HG02973 (cell line): ENCODE results near the gene NPPC.

Source experiments
- ATAC-seq: cut with Tn5 transposase; IDR thresholded peaks from one replicate; pipeline ENCODE4 v1.9.1; 2021; ENCODE audit warnings: moderate library complexity; ENCODE audit not compliant: unreplicated experiment

The NPPC gene

GRCh38 chr2:231935815-231936214 lies 9.6 kb upstream of the NPPC start:
- ATAC-seq = no peak

- no peak for ATAC-seq
Observed at GRCh38 chr2:231935207-231935524, 9.0 kb upstream of the NPPC start.

- ATAC-seq = no peak
Observed at GRCh38 chr2:231934441-231935206, 8.4 kb upstream of the NPPC start.

GRCh38 chr2:231933916-231934401 lies 7.8 kb upstream of the NPPC start:
- no peak for ATAC-seq

GRCh38 chr2:231932985-231933915 lies 7.1 kb upstream of the NPPC start:
- no peak for ATAC-seq

DNA sequence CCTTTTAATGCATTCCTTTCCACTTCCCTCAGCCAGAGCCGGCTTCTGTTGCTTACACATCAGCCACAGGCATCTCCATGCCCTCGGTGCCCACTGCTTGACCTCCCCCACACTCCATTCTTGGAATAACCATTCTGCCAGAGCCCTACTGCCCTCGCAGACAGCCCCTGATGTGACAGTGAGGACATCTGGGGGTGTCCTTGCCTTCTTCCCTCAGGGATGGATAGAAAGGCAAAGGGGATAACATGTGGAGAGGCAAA lies 6.4 kb upstream of the NPPC start:
- ATAC-seq = no peak

DNA sequence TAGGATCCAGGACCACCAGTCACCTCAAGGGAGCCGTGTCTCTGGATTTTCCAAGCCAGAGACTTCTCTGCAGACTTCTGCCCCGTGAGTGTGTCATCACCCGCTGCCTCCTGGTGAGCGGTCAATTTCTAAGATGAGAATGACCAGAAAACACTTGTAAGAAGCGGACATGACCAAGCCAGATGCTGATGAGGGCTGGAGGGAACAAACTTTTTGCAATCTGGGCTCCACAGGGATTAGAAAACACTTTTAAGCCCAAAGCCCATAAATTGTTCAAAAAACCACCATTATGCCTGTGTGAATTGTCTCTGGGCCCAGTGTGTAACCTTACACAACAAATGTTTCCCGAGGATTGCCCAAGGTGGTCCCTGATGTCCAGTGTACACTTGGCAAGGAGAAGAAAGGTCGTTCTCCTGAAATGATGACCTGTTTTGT lies 5.3 kb upstream of the NPPC start:
- no peak for ATAC-seq

DNA sequence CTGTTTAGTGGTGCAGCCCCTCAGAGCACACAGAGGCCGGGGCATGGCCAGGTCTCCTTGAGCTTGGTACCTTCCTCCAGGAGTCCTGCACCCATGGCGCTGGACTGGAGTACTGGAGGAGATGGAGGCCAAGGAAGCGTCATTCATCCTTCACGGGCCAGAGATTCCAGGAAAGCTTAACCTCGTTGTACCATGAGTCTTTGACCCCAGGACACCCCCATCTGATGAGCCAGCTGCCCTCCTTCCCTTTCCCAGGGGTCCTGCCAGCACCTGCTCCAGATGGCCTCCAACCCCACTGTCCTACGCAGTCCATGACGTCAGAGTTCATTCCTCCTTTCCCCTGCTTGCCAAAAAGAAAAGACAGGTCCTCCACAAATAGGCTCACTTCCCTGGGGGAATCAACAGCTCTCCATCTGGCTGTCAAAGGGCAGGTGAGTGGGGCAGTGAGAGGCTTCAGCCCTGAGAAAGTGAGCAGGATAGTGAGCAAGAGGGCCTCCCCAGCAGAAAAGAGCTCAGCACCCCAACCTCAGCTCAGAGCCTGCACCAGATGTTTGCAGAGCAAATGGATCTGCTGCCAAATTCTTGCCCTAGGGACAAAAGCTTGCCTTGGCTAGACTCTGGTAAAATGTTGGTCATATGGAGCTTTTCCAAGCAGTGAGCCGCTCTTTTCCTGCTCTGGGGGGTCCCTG lies 4.5 kb upstream of the NPPC start:
- no peak for ATAC-seq

DNA sequence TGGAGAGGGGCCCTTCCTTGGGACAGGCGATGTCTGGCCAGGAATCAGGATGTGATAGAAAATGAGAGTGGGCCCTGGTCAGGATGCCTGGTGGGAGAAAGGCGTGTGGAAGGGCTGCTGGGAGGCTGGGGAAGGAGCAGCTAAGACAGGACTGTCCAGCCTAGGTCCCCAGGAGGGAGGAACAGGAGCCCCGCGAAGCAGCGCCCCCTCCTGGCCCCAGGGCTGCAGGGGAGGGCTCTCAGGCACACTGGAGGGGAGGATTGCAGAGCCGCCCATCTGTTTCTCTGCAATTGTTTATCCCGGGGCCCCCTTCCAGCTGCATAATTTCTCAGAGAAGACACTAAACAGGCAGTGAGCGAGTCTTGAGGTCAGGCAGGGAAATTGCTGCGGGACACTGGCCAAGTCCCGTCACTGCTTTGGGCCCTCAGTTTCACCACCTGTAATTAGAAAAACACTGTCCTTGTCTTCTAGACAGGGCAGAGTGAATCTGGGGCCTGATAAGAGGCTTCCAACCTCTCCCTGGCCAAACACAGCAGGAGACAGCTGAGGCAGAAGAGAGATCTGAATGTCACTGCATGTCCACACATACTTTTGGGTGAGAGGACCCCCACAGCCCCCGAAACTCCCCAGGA lies 3.9 kb upstream of the NPPC start:
- ATAC-seq = no peak

GRCh38 chr2:231928901-231929725 lies 2.9 kb upstream of the NPPC start:
- ATAC-seq = no peak

GRCh38 chr2:231928481-231928880 lies 2.3 kb upstream of the NPPC start:
- no peak for ATAC-seq

- ATAC-seq = no peak
Observed at GRCh38 chr2:231927566-231927890, 1.3 kb upstream of the NPPC start.

- no peak for ATAC-seq
Observed at GRCh38 chr2:231926761-231927565, 767 bp upstream of the NPPC start.

DNA sequence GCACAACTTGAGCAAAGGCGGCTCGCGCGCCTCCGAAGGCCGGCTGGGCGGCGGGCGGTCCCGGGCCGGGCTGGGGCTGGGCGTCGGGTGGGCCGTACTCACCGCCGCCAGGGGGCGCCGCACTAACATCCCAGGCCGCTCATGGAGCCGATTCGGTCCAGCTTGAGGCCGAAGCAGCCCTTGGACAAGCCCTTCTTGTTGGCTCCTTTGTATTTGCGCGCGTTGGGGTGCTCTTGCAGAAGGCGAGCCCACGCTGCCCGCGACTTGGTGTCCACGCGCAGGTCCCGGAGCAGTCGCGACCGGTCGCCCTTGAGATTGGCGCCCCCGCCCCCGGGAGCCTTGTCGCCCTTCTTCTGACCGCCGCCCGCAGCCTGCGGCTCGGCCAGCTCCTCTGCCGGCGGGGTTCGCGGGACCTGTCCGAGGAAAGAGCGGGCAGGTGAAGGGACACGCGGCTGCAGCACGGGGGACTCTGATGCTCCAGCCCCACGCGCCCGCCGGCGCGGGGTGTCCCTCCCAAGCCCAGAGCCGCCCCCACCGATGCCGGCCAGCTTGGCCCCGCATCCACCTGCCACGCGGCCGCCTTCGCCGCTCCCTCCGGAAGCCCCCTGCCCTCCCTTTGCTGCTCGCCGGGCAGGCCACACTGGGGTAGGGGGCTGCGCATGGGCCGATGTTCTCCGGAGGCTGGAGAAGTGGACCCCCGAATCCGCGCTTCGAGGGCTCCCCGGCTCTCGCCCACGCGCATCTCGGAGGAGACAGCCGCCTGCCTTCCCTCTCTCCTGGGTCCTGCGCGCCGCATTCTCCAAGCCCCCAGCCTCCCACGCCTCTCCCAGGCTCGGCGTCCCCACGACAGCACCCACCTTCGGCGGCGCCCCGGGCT lies 655 bp downstream of the NPPC start:
- no peak for ATAC-seq

DNA sequence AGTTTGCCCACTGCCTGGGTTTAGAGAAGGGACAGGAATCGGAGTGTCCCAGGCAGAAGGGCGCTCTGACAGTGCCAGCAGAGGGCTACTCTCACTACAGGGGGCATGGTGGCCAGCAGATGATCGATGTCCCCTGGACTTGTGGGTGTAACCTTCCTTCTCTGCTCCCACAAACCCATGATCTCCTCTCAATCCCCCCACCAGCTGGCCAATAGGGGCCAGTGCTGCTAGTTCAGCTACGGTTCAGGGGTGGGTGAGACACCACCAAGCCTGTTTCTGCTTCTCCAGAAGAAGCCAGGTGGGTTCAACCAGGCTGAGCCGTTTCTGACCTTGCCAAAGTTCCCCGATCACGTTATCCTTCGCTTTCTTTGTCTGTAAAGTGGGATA lies 1.3 kb downstream of the NPPC start:
- no peak for ATAC-seq

DNA sequence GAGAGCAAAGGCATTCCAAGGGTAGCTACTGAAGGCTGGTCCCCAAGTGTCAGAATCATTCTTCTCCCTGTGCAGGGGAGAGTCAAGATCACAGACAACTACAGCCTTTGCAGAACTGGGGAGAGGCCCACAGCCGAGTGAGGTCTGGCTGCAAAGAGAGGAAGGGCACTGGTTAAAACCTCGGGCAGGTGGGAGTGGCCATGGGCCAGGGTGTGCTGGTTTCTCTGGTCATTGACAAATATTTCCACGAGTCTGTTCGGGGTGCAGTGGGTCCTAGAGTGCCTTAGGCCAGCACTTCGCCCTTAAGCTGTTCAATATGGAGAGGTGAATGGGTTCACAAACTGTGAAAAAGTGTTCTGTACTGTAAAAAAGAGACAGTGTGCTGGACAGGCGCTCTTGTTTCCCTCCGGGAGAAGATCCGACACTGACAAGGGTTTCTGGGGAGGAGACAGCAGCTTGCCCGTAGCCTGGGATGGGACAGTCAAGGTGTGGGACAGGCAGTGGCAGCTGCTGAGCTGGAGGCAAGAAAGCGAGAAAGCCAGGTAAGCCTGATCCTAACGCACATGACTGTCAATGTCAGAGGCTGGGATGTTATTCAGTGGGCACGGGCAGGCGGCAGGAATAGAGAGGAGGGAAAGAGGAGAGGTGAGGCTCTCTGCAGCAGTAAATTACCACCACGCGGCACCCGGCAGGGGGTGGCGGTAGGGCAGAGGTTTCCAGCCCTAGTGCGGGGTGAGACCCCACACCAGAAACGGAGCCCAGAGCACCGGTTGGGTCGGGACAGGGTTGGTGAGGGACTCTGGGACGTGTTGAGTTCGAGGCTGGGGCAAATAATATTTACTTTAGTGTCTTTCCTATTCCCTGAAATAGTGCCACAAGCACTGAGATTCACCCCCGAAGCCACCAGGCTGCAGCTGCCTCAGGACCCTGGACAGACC lies 2.0 kb downstream of the NPPC start:
- ATAC-seq = no peak

GRCh38 chr2:231923010-231923344 lies 3.2 kb downstream of the NPPC start:
- ATAC-seq = no peak
